GM19238 (cell line): ENCODE measurements around the gene CHST15.

Experiments
- DNase-seq: peaks from one replicate; pipeline ENCODE4 v3.0.0; 2011; ENCODE audit warnings: low spot score; ENCODE audit not compliant: insufficient read length

Gene CHST15

DNA sequence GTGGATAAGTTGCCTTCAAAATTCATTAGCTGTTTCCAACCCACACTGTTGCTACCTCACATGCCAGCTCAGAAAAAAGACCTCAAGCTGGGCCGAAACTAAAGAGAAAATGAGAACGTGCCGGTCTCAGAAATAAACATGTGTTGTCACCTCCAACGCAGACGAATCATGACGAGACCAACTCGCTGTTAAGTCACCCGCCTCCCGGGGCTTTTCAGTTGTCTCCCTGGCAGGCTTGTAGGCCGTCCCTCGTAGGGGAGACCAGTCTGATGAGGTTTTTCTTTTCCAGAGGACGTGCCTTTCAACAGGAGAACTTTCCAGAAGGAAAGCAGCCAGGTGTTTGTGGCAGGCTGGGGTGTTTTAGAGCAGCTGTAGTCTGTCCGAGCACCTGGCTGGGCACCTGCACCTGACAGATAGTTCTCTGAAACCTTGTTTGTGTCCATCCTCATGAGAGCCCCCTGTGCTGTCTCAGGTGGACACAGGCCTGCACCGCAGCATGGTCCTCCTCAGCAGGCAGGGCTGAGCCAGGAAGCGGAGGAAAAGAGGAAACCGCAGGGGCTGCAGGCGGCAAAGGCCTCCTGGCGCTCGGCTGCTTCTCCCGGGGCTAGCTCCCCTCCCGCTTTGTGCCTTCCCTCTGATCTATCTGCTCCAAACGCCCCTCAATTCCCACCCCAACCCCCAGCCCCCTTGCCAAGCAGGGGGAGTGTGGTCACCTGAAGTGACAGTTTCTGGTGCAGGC lies 78.8 kb downstream of the CHST15 start:
- no peak for DNase-seq

DNA sequence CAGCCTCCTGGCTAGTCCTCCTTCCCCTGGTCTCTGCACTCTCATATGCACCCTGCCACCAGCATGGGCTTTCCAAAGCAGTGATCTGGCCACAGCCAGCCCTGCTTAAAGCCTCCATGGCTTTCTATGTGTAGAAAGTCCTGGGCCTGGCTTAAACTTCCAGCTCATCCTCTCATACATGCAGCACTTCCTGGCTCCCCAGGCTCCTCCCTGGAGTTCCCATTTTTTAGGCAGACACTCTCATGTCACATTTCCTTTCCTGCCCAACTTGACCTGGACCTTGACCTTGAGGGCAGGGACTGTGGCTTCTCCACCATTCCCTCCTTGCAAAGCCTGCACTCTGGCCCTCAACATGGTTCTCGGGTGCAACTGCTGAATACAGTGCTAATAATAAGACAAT lies 79.5 kb downstream of the CHST15 start:
- DNase-seq, result no peak

DNA sequence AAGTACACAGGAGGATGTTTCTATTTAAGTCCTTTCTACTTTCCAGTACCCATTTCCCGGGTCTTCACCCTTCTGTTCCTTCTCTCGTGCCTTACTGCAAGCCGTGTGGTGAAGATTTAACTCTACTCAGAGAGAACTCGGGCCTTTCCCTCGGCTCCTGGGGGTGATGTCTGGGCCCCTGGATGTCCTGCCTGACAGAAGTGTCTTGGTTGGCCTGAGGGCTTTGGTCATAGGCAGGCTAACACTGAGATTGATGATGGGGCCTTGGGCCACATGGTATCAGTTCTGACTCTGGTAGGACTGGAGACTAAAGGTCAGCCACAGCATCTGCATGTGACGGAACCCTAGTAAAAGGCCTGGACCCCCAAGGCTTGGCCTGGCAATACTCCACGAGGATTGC lies 80.4 kb downstream of the CHST15 start:
- no peak for DNase-seq

DNA sequence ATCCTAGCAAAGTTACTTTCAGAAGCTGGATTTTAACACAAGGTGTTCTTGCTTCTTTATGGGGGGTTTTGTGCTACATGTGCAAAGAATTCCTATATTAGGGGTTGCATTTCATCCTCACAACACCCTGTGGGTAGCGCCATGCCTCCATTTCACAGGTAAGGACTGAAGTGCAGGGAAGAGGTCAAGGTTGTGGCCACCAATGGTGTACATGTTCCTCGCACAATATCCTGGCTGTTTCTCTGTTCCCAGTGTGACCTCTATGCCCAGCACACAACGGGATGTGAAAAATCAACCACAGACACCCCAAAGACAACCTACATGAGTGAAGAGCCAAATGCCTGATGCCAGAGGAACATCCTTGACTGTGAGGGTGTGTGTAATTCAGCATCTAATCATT lies 80.8 kb downstream of the CHST15 start:
- no peak for DNase-seq

DNA sequence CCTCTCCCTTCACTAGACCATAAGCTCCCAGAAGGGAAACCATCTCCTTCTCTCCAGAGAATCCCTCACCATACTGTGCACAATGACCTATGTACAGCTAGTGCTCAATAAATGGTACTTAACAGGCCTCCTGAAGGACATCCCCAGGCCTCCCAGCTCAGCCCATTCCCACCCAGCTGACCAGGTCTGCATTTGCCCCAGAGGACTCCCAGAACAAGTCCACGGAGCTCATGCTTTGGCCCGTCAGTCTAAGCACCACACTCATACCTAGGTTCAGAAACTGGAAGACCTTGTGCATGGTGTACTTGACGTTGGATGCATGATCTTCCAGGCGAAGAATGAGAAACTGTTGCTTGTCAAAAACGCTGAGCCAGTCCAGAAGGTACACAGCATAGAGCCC lies 81.3 kb downstream of the CHST15 start:
- no peak for DNase-seq

DNA sequence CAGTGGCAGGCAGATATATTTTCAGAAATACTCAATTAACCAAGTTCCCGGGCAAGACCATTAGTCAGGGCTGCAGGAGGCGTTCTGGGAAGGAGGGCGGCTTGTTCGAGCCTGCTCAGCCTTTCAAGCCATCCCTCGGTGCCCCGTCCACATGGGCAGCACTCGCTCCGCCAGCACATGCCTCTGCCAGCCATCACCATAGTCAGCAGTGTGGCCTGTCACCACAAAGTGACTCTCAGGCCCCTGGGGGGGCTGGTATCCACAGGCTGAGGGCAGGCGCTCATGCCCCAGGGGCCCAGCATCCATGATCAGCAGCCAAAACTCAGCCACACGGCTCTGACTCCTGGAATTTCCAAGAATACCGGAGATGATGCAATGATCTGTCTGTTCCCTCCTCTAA lies 81.9 kb downstream of the CHST15 start:
- no peak for DNase-seq

DNA sequence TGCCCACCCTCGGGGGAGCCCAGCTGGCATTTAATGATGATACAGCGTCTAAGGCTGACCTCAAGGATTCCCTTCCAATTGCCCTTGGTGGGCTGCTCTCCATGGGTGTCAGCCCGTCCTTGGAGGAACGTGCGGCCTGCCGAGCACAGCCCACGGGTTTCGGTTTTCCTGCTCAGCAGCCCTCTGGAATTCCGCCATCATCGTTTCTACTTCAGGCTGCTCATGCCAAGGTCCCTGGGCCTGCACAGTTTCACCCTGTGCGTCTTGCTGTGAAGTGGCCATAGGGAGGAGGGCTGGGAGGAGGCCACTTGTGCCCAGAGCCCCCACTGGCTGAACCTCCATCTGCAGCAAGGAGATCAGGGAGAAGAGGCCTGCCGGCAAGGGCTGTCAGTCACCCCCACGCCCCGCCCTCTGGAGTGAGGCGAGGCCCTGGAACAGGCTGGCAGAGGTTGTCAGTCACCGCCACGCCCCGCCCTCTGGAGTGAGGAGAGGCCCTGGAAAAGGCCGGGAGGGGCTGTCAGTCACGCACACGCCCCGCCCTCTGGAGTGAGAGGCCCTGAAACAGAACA lies 82.8 kb downstream of the CHST15 start:
- no peak for DNase-seq

DNA sequence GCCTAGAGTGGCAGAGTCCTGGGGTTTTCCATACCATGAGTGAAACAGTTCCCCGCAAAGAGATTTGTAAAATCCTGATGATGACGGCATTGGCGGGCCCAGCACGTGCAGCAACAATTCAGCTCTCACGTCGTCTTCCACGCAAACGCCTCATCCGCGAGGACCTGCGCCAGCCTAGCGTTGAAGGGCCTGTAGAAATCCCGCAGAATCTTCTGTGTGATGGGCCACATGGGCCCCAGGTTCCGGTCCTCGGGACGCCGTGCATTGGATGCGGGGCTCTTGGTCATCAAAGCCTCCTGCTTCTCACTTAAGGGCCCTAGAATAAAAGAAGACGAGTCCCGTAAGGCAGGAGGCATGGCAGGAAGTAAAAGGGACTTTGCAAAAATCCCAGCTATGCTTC lies 83.4 kb downstream of the CHST15 start:
- no peak for DNase-seq

DNA sequence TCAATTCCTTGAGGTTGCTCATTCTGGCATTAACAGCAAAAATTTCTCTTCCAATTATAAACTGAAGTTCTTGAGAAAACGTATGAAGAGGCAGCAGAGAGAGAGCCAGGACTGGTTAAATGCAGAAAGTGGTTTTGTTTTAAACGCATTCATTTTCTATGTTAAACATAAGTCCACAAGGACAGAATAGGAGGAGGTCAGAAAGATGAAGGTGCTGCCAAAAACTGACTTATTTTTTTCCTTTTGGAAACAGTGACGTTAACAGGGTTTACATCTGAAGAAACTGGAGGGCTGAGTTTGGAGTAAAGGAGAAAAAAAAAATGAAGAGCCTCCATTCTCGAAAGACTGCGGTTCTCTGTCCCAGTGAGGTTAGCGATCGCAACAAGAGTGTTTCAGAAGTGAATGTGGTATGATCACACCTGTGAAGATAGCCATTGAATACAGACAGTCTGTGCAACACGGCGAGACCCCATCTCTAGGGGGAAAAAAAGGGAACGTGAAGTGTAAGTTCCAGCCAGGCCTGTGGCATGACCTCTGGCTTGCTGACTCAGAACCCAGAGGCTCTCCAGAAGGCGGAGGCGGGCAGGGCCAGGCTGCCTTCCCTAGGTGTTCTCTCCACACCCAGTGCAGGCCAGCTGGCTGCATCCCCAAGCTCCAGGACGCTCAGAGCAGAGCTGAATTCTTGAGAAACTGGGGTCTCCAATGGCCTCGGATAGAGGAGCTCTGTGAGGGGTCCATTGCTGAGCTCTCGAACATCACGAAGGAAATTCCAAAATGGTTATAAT lies 84.0 kb downstream of the CHST15 start:
- no peak for DNase-seq

DNA sequence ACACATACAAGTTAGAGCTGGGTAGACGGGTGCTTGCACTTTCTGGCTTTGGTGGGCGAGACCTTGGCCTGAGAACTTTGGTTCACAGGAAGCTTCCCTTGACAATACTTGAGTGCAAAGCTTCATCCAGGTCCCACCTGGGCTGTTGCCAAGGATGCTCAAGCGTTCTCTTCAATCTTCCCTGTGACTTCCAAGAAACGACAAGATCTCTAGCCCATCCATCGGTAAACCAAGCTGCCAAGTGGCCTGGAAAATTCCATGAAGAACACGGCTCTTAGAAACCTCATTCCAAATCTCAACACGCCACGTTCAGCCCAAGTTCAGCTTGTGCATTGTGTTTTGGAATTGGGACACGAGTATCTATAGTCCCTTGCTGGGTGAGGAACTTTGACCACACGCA lies 84.7 kb downstream of the CHST15 start:
- DNase-seq, result no peak

DNA sequence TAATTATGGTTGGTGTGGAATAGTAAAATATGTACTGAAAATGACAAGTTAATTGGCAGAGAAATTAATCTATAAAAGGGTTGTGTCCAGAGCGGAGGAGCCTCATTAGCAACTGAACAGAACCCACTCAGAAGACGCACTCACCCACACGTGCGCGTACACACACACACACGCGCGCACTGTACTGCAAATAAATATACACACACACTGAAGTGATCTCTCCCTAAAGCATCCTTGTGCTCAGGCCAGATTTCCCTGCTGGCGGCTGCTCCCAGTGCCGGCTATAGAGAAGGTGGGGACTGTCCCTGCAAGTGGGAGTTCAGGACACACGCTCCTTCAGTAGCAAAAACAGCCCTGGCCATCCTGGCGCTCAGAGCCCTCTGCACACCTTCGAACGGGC lies 85.2 kb downstream of the CHST15 start:
- DNase-seq, result no peak

DNA sequence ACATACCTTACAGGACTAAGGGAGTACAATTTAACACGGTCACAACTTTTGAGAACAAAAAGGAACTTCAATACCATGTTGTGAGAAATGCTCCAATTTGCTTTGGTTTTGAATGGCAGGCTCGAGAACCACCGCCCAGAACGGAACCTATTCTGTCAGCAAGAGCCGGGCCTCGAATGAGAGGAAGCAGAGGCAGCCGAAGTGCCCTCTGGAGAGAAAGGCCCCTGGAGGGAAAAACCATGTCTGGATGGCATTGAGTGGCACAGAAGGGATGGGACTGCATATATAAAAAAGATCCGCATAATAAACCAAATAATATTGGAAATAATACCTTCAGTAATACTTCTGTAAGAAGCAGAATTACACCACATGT lies 85.6 kb downstream of the CHST15 start:
- DNase-seq, result no peak

DNA sequence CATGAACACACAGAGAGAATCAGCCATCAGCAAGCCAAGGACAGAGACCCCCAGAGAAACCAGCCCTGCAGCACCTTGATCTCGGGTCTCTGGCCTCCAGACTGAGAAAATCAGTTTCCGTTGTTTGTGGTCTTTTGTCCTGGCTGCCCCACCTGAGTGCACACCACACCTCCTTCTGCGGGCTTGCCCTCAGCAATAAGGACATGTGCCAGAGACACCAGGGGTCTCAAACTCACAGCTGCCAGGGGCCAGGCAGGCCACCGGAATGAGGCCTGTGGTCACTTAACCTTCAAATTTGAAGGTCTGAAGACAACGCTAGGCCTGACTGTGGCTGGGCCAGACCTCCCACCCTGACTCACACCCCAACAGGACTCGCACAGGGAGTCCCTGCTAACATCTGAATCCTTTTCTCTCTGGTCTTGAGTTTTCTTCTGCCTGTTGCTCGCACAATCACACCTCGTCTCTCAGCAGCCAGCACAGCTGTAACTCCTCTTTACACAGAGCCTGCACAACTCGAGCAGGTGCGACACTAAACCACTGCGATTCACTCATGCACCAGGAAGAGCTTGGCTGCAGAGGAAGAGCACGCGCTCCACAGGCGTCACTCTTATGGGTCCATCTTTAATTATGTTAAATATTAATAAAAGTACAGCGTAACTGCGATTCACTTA lies 86.2 kb downstream of the CHST15 start:
- no peak for DNase-seq

DNA sequence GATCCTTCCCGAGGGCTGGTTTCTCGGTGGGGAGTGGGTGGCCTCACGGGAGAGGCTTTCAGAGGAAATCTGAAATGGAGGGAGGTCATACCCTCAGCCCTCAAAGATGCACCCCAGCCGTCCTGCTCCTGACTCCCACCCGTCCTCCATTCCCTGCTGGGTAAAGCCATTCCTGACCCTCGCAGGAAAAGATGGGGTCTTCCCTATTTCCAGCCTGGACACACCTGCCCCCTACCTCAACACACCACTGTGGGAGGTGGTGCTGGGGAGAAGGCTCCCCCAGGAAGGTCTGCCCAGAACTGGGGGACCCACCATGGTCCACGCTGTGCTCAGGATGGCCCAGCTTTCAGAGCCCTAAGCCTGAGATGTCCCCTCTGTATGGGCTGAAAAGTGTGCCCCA lies 86.9 kb downstream of the CHST15 start:
- DNase-seq, result no peak

DNA sequence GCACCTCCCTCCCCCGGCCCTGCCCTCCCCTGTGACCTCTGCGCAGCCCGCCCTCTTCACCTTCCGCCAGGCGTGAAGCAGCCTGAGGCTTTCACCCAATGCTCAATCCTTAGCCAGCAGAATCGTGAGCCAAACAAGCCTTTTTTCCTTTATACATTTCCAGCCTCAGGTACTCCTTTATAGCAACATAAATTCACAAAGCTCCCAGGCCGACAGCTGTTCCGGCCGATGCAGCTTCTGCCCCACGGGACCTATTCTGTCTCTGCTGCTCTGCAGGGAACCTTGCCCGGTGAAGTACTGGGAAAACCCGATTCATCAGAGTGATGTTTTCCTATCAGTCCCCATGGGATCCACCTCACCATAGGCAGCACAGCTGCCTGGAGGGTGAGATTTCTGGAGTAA lies 87.4 kb downstream of the CHST15 start:
- DNase-seq, result no peak

DNA sequence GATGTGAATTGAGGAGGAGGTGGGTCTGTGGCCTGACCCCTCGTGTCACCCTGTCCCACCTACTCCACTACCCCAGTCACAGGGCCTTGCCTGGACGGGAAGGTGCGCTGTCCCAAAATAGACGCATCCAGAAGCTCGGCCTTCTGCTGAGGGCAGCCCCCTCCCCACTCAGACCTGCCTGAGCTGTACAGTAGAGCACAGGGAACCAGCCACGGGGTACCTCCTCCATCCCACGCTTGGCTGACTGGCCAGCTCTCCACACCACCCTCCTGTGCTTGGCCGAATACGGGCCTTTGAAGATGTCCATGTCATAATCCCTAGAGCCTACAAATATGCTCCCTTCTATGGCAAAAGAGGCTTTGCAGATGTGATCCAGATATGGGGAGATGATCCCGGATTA lies 88.3 kb downstream of the CHST15 start:
- DNase-seq, result no peak

DNA sequence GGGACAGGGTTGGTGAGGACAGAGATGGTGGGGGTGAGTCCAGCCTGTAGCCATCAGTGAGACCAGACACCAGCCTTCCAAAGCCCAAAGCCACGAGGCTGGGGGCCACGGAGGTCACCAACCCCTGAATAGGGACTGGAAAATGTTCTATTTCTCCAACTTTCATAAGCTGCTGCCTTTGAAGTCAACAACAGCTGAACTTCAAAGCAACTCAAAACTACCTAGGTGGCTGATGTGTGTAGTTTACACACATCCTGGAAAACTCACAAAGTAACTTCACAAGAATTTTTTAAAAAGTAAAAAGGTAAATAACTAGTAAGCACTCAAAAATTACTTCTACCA lies 88.8 kb downstream of the CHST15 start:
- no peak for DNase-seq

DNA sequence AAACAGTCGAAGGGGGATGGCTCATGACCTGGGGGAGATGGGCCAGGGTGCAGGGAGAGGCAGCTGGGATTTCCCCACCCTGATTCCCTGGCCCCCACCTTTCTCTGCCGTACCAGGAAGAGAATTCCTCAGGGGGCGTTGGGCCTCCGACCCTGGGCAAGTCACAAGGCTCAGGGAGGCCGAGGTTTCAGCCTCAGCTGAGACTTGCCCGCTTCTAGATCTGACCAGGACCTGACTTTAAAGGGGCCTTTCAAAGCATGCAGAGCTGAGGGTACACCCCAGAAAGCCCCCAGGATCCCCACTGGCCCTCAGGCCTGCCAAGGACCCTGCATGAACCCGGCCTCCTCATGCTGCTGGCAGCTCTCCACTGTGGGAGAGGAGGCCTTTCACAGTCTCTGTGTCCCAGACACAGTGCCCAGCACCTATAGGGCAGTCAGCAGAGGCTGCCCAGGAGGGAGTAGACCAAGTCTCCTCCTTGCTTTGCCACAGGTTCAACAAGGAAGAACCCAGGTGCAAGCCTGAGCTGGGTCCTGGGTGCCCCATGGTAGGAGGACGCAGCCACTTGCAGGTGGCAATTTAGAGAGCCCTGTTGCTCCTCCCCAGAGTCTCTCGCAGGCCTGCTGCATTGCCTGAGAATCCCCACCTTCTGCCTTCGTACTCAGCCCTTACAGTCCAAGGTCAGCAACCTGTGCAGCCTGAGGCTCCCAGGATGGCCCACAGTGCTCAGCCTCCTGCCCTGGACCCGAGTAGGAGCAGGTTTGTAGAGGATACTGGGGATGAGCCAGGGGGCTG lies 89.3 kb downstream of the CHST15 start:
- no peak for DNase-seq

DNA sequence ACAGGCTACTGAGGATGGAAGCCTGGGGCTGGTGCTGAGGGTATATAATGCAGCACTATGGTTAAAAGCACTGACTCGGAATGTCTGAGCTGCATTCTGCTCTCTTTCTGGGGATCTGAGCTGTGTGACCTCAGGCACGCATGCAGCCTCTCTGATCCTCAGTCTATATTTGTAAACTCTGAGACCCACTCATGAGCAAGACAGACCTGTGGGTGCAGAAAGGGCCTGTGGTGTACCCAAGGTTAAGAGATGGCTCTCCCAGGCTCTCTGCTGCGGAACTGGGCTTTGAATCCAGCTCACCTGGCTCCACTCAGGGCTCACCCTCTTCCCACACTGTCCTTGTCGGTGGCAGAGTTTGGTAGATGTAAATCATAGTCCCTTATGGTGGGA lies 89.9 kb downstream of the CHST15 start:
- no peak for DNase-seq

DNA sequence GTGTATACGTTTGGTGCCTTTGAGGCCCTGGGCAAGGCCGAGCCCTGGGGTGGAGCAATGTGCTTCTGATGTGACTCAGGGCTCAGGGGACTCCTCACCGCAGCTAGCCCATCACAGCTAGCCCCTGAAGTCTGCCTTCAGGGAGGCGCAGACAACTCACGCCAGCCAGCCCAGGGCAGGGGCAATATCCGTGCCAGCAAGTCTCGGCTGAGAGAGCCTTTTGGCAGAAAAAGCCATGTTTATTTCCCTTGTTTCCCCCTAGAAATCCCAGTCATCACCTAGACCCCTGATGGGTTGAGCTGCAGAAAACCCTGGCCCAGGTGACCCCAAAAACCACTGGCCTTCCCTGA lies 90.4 kb downstream of the CHST15 start:
- no peak for DNase-seq

DNA sequence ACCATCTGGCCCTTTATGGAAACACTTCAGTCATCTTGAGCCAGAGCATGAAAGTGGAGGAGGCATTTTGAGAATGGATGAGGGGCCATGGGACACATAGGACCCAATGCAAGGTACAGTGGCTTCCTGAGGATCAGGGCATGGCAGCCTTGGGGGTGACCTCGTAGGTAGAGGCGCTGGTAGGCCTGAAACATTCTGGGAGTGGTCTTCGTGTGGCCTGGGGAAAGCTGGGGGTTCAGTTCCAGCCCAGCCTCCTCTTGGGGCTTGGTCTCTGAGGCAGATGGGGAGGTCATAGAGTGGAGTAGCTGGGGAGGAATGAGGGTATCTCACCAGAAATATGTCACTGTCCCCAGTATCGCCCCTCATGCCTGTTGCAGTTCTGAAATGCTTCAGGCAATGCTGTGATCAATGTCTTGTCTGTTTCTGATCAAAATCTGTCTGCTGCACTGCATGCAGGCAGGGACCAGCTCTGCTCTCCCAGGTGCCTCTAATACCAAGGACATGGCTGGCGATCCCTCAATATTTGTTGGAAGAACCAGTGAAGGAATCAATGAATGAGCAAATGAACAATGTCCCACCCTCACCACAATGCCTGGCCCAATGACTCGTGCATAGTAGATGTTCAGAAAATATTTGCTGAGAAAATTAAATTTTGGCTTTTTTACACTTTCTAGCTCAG lies 90.9 kb downstream of the CHST15 start:
- no peak for DNase-seq
